Measurements from ENCODE around the gene CGB3. TPM values are rescaled to one million over a fixed set of nuclear protein-coding genes. Genes with fewer than 3 reads are reported as not detected.

Gene CGB3
- polyA plus RNA-seq, 3 donors, result not detected

- peak; percentile 99 to 100 (median 99) for DNase-seq (ENCODE audit: extremely low read depth in 1 of 11, low read depth in 9 of 11, low spot score in 4 of 11)
These were observed 30.7 kb downstream of the CGB3 start, which contains the start of the genes GYS1 and RUVBL2 for GRCh38 chr19:48993175-48994034. TSS of gene GYS1 (minus strand) at chr19:48993309. CDS start at chr19:48993112, 197 bp downstream. TSS of gene RUVBL2 (plus strand) at chr19:48993887. CDS start at chr19:48993912, 25 bp downstream.

- DNase-seq (ENCODE audit: extremely low read depth in 1 of 11, low read depth in 9 of 11, low spot score in 4 of 11), result peak in 1 of 11 donors; percentile 31
These were observed 31.5 kb downstream of the CGB3 start for GRCh38 chr19:48992581-48993174.

- DNase-seq (ENCODE audit: extremely low read depth in 1 of 11, low read depth in 9 of 11, low spot score in 4 of 11), result peak in 5 of 11 donors; percentile 25 to 56 (median 48)
These were observed 32.1 kb downstream of the CGB3 start for GRCh38 chr19:48991873-48992580.

DNA sequence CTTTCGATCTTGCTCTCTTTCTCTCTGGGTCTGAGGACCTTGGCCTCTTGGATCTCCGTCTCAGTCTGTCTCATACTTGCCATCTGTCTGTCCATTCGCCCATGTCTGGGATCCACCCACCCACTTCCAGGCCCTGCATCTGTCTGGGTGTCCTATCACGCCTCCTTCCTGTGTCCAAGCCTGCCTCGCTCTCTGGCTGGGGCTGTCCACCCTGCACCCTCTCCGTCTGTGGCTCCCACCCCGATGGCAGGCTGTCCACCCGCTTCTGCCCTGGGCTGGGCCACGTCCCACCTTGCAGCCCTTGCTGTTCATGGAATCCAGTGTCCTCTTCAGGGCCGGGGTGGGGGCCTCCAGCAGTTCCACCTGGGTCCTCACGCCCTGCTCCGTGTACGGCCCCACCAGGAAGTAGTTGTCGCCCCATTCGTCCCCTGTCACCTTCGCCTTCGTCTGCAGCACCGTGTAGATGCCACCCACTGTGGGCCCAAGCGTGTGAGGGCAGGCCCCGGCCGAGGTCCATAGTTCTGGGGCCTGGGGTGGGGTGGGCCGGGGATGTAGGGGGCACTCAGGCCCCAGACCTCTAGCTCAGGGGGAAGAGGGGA lies 33.0 kb downstream of the CGB3 start:
- no peak for DNase-seq (ENCODE audit: extremely low read depth in 1 of 11, low read depth in 9 of 11, low spot score in 4 of 11)

- no peak for DNase-seq (ENCODE audit: extremely low read depth in 1 of 11, low read depth in 9 of 11, low spot score in 4 of 11)
These were observed 33.7 kb downstream of the CGB3 start for GRCh38 chr19:48990400-48990799.

GRCh38 chr19:48989701-48990291 lies 34.3 kb downstream of the CGB3 start:
- DNase-seq (ENCODE audit: extremely low read depth in 1 of 11, low read depth in 9 of 11, low spot score in 4 of 11), result no peak

- DNase-seq (ENCODE audit: extremely low read depth in 1 of 11, low read depth in 9 of 11, low spot score in 4 of 11), result no peak
These were observed 35.3 kb downstream of the CGB3 start for GRCh38 chr19:48988860-48989259.

DNA sequence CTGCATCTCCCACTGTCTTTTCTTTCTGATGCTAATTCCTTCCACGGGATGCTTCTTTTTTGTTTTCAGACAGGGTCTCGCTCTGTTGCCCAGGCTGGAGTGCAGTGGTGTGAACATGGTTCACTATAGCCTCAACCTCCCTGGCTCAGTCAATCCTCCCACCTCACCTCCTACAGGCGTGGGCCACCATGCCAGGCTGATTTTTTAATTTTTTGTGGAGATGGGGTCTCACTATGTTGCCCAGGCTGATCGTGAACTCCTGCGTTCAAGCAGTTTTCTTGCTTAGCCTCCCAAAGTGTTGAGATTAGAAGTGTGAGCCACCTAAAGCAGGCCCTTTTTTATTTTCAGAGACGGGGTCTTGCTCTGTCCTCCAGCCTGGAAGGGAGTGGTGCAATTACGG lies 35.8 kb downstream of the CGB3 start:
- no peak for DNase-seq (ENCODE audit: extremely low read depth in 1 of 11, low read depth in 9 of 11, low spot score in 4 of 11)

DNA sequence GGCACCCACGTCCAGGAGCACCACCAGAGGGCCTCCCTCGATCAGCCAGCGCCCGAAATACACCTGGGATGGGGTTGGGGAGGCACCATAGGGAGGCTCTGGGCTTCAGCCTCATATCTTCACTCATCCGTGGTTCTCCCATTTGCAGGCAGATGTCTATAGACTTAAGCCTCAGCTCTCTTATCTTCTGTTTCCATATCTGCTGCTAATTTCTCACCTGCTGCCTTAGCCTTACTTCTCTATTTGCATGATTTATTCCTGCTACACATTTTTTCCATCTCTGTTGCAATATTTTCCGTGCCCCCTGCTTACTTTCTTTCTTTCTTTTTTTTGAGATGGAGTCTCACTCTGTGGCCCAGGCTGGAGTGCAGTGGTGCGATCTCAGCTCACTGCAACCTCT lies 36.8 kb downstream of the CGB3 start:
- no peak for DNase-seq (ENCODE audit: extremely low read depth in 1 of 11, low read depth in 9 of 11, low spot score in 4 of 11)

- no peak for DNase-seq (ENCODE audit: extremely low read depth in 1 of 11, low read depth in 9 of 11, low spot score in 4 of 11)
These were observed 37.9 kb downstream of the CGB3 start for GRCh38 chr19:48986211-48986610.

GRCh38 chr19:48985711-48986110 lies 38.4 kb downstream of the CGB3 start:
- no peak for DNase-seq (ENCODE audit: extremely low read depth in 1 of 11, low read depth in 9 of 11, low spot score in 4 of 11)

DNA sequence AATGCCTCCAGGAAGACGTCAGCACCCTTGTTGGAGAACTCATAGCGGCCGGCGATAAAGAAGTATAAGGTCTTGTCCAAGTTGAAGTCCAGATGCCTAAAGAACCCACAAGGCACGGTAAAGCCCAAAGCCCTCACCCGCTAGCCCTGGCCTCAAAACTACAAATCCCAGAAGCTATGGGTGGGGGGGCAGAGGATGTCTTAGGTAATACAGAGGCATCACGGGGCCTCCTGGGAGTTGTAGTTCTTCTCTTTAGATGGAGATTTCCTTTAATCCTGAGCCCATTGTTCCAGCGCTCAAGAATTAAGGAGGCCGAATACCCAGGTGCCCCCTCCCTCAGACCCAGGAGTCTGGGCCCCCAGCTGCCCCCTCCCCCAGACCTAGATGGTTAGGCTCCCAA lies 41.9 kb downstream of the CGB3 start:
- DNase-seq (ENCODE audit: extremely low read depth in 1 of 11, low read depth in 9 of 11, low spot score in 4 of 11), result no peak

DNA sequence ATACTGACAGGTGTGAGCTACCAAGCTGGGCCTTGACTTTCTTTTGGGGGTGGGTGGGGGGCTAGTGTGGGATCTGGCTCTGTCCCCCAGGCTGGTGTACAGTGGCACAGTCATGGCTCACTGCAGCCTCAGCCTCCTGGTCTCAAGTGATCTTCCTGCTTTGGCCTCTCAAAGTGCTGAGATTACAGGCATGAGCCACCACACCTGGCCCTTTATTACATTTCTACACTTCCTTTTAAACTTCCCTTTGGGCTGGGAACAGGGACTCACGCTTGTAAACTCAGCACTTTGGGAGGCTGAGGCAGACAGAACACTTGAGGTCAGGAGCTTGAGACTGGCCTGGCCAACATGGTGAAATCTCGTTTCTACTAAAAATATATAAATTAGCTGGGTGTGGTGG lies 47.1 kb downstream of the CGB3 start:
- DNase-seq (ENCODE audit: extremely low read depth in 1 of 11, low read depth in 9 of 11, low spot score in 4 of 11), result no peak

DNA sequence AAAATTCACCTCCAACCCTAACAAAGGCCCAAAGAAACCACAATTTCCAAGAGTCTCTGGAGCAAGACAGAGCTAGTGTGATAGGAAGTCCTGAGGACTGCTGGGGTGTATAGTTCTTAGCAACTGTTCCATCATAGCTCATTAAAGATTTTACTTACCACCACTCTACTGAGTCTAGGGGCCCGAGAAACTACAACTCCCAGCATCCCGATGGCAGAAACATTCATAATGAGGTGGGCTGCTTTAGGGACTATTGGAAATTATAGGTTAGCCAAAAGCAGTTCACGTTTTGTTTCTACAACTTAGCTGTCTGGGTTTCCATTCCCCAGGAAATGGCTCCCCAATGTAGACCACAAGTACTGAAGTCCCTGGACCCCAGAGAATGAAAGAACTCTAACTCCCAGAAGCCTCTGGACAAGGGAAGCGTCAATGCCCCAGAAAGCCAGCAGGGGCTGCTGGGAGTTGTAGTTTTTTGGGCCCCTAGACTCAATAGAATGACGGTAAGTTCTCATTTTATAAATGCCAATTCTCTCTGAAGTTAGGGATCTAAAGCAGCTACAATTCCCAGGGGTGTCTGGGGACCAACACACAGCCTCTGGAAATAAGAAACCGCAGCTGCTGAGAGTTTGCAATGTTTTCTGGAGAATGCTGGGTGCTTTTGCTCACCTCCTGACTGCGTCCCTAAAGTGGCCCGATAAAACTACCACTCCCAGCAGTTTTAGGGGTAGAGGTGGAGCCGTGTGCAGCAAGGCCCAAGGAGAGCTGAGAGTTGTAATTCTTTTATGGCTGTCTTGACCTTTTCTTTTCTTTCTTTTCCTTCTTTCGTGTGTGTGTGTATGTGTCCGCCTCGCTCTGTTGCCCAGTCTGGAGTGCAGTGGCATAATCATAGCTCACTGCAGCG lies 47.9 kb downstream of the CGB3 start:
- no peak for DNase-seq (ENCODE audit: extremely low read depth in 1 of 11, low read depth in 9 of 11, low spot score in 4 of 11)

Data from renal cortex interstitium (tissue), 11 donors.